GM19238 (cell line): ENCODE measurements around the gene SLC10A1.
A peak's percentile ranks its signal among the peaks of the same experiment; 100 is the strongest.
"Not testable (repeated sequence)": the region's sequence is repeated elsewhere in the genome, so short reads cannot be mapped to it uniquely, and the experiment has no call there.

ENCODE experiments used
- DNase-seq: peaks from one replicate; pipeline ENCODE4 v3.0.0; 2011; ENCODE audit warnings: low spot score; ENCODE audit not compliant: insufficient read length

The SLC10A1 gene

GRCh38 chr14:69770559-69770958, 26.5 kb downstream of the SLC10A1 start:
- DNase-seq = no peak

- no peak for DNase-seq
Measured at GRCh38 chr14:69769623-69770022, 27.4 kb downstream of the SLC10A1 start.

GRCh38 chr14:69768873-69769272, 28.2 kb downstream of the SLC10A1 start:
- DNase-seq = no peak

GRCh38 chr14:69767369-69767999, 29.6 kb downstream of the SLC10A1 start:
- DNase-seq = peak; percentile 80

- peak; percentile 77 for DNase-seq
Measured at GRCh38 chr14:69766984-69767368, 30.1 kb downstream of the SLC10A1 start, which contains the start of gene SRSF5. Gene SRSF5 (plus strand): TSS chr14:69767142. CDS start chr14:69768157, 1,015 bp downstream.

- DNase-seq = no peak
Measured at GRCh38 chr14:69763761-69764510, 33.1 kb downstream of the SLC10A1 start.

GRCh38 chr14:69760810-69761209, 36.2 kb downstream of the SLC10A1 start:
- DNase-seq = no peak

GRCh38 chr14:69756298-69756697, 40.7 kb downstream of the SLC10A1 start:
- no peak for DNase-seq

GRCh38 chr14:69755784-69756183, 41.3 kb downstream of the SLC10A1 start:
- DNase-seq = no peak

GRCh38 chr14:69755296-69755695, 41.7 kb downstream of the SLC10A1 start:
- DNase-seq = no peak

- no peak for DNase-seq
Measured at GRCh38 chr14:69754487-69754886, 42.6 kb downstream of the SLC10A1 start.

- DNase-seq = no peak
Measured at GRCh38 chr14:69753860-69754259, 43.2 kb downstream of the SLC10A1 start.

- no peak for DNase-seq
Measured at GRCh38 chr14:69752773-69753172, 44.3 kb downstream of the SLC10A1 start.

GRCh38 chr14:69750495-69750894, 46.5 kb downstream of the SLC10A1 start:
- DNase-seq = no peak

- no peak for DNase-seq
Measured at GRCh38 chr14:69749956-69750355, 47.1 kb downstream of the SLC10A1 start.

GRCh38 chr14:69741055-69741454, 56.0 kb downstream of the SLC10A1 start:
- no peak for DNase-seq

- DNase-seq = not testable (repeated sequence)
Measured at GRCh38 chr14:69736405-69736804, 60.6 kb downstream of the SLC10A1 start.

GRCh38 chr14:69731919-69732598, 65.0 kb downstream of the SLC10A1 start:
- DNase-seq = not testable (repeated sequence)

- no peak for DNase-seq
Measured at GRCh38 chr14:69727860-69728259, 69.2 kb downstream of the SLC10A1 start.

- peak; percentile 82 for DNase-seq
Measured at GRCh38 chr14:69726761-69727511, 70.1 kb downstream of the SLC10A1 start.
